Measurements from ENCODE around the gene TOM1.

The TOM1 gene

GRCh38 chr22:35323305-35323704 is 23.6 kb downstream of the TOM1 start:
- Histone ChIP-seq H3F3A (ENCODE audit: low read depth) (no peaks in the 10 kb centered on the region), H3K9me2 (replicated peaks; ENCODE audit: low read depth, low read length) (no peaks in the 10 kb centered on the region), H3K9ac (ENCODE audit: low read depth, low read length, poor library complexity, severe bottlenecking) (no peak overlapping the region), H4K20me1 (ENCODE audit: insufficient read depth, low read length, poor library complexity, severe bottlenecking) (no peaks in the 10 kb centered on the region), H3K27me3 (ENCODE audit: insufficient read depth, low read length, poor library complexity, severe bottlenecking) (no peaks in the 10 kb centered on the region), H3K79me2 (ENCODE audit: insufficient read depth, low read length) (no peaks in the 10 kb centered on the region), H3K9me3 (ENCODE audit: insufficient read depth, low read depth, low read length) (no peaks in the 10 kb centered on the region), H3K4me2 (ENCODE audit: low read depth, low read length, poor library complexity, severe bottlenecking) (no peak overlapping the region), H3K4me1 (ENCODE audit: insufficient read depth, low read length, poor library complexity, severe bottlenecking) (no peaks in the 10 kb centered on the region), H2AFZ (ENCODE audit: low read length) (no peak overlapping the region), H3K36me3 (ENCODE audit: insufficient read depth, low read length) (peaks cover 55% of the 10 kb centered on the region; the same call in 1 of the 2 replicates), H3K4me3 (ENCODE audit: low read length, poor library complexity, severe bottlenecking) (no peak overlapping the region)
- no peak for TF ChIP-seq EZH2phosphoT487 (IDR thresholded peaks at IDR 0.05; ENCODE audit: borderline replicate concordance)
- TF ChIP-seq CTCF (conservative IDR thresholded peaks at IDR 0.05; ENCODE audit: low read length) = no peak

GRCh38 chr22:35324067-35324466 is 24.4 kb downstream of the TOM1 start:
- Histone ChIP-seq H3K4me3 (ENCODE audit: low read length, poor library complexity, severe bottlenecking) (no peak overlapping the region), H4K20me1 (ENCODE audit: insufficient read depth, low read length, poor library complexity, severe bottlenecking) (no peaks in the 10 kb centered on the region), H3K4me1 (ENCODE audit: insufficient read depth, low read length, poor library complexity, severe bottlenecking) (peaks cover under 1% of the 10 kb centered on the region), H3K9ac (ENCODE audit: low read depth, low read length, poor library complexity, severe bottlenecking) (no peak overlapping the region), H3K4me2 (ENCODE audit: low read depth, low read length, poor library complexity, severe bottlenecking) (no peak overlapping the region), H3K9me2 (replicated peaks; ENCODE audit: low read depth, low read length) (no peaks in the 10 kb centered on the region), H2AFZ (ENCODE audit: low read length) (no peak overlapping the region), H3K36me3 (ENCODE audit: insufficient read depth, low read length) (peaks cover 55% of the 10 kb centered on the region; the same call in 1 of the 2 replicates), H3K9me3 (ENCODE audit: insufficient read depth, low read depth, low read length) (no peaks in the 10 kb centered on the region), H3K27me3 (ENCODE audit: insufficient read depth, low read length, poor library complexity, severe bottlenecking) (no peaks in the 10 kb centered on the region), H3F3A (ENCODE audit: low read depth) (no peaks in the 10 kb centered on the region), H3K79me2 (ENCODE audit: insufficient read depth, low read length) (no peaks in the 10 kb centered on the region)
- no peak for TF ChIP-seq EZH2phosphoT487 (IDR thresholded peaks at IDR 0.05; ENCODE audit: borderline replicate concordance)

GRCh38 chr22:35324762-35325161 is 25.1 kb downstream of the TOM1 start:
- Histone ChIP-seq H3K79me2 (ENCODE audit: insufficient read depth, low read length) (no peaks in the 10 kb centered on the region), H3K4me3 (ENCODE audit: low read length, poor library complexity, severe bottlenecking) (no peak overlapping the region), H3F3A (ENCODE audit: low read depth) (0 out of 2 replicates have a peak, but pooled peaks cover 3% of the 10 kb centered on the region), H3K4me2 (ENCODE audit: low read depth, low read length, poor library complexity, severe bottlenecking) (no peak overlapping the region), H3K4me1 (ENCODE audit: insufficient read depth, low read length, poor library complexity, severe bottlenecking) (peaks cover 8% of the 10 kb centered on the region), H2AFZ (ENCODE audit: low read length) (no peak overlapping the region), H3K27me3 (ENCODE audit: insufficient read depth, low read length, poor library complexity, severe bottlenecking) (no peaks in the 10 kb centered on the region), H3K36me3 (ENCODE audit: insufficient read depth, low read length) (peaks cover 55% of the 10 kb centered on the region; the same call in 1 of the 2 replicates), H4K20me1 (ENCODE audit: insufficient read depth, low read length, poor library complexity, severe bottlenecking) (no peaks in the 10 kb centered on the region), H3K9me3 (ENCODE audit: insufficient read depth, low read depth, low read length) (no peaks in the 10 kb centered on the region), H3K9ac (ENCODE audit: low read depth, low read length, poor library complexity, severe bottlenecking) (no peak overlapping the region), H3K9me2 (replicated peaks; ENCODE audit: low read depth, low read length) (no peaks in the 10 kb centered on the region)
- no peak for TF ChIP-seq CTCF (conservative IDR thresholded peaks at IDR 0.05; ENCODE audit: low read length)
- no peak for TF ChIP-seq EZH2phosphoT487 (IDR thresholded peaks at IDR 0.05; ENCODE audit: borderline replicate concordance)

- Histone ChIP-seq H3K36me3 (ENCODE audit: insufficient read depth, low read length) (peaks cover 55% of the 10 kb centered on the region; the same call in 1 of the 2 replicates), H3K9me3 (ENCODE audit: insufficient read depth, low read depth, low read length) (no peaks in the 10 kb centered on the region), H3K4me3 (ENCODE audit: low read length, poor library complexity, severe bottlenecking) (no peak overlapping the region), H2AFZ (ENCODE audit: low read length) (no peak overlapping the region), H4K20me1 (ENCODE audit: insufficient read depth, low read length, poor library complexity, severe bottlenecking) (no peaks in the 10 kb centered on the region), H3K79me2 (ENCODE audit: insufficient read depth, low read length) (no peaks in the 10 kb centered on the region), H3K9ac (ENCODE audit: low read depth, low read length, poor library complexity, severe bottlenecking) (no peak overlapping the region), H3K4me2 (ENCODE audit: low read depth, low read length, poor library complexity, severe bottlenecking) (no peak overlapping the region), H3F3A (ENCODE audit: low read depth) (0 out of 2 replicates have a peak, but pooled peaks cover 3% of the 10 kb centered on the region), H3K4me1 (ENCODE audit: insufficient read depth, low read length, poor library complexity, severe bottlenecking) (peaks cover 12% of the 10 kb centered on the region), H3K9me2 (replicated peaks; ENCODE audit: low read depth, low read length) (no peaks in the 10 kb centered on the region), H3K27me3 (ENCODE audit: insufficient read depth, low read length, poor library complexity, severe bottlenecking) (no peaks in the 10 kb centered on the region)
- TF ChIP-seq EZH2phosphoT487 (IDR thresholded peaks at IDR 0.05; ENCODE audit: borderline replicate concordance) = no peak
- no peak for TF ChIP-seq CTCF (conservative IDR thresholded peaks at IDR 0.05; ENCODE audit: low read length)
Observed at GRCh38 chr22:35325209-35325608, 25.5 kb downstream of the TOM1 start.
